ENCODE data around the gene HADHA. TPM values are rescaled to one million over a fixed set of nuclear protein-coding genes. Genes with fewer than 3 reads are reported as not detected.

The HADHA gene
- total and polyA plus RNA-seq, 2 donors (not counting 3 experiments of a cell fraction or from before 2014, with no cell fraction given), result 79.4 to 158 TPM

DNA sequence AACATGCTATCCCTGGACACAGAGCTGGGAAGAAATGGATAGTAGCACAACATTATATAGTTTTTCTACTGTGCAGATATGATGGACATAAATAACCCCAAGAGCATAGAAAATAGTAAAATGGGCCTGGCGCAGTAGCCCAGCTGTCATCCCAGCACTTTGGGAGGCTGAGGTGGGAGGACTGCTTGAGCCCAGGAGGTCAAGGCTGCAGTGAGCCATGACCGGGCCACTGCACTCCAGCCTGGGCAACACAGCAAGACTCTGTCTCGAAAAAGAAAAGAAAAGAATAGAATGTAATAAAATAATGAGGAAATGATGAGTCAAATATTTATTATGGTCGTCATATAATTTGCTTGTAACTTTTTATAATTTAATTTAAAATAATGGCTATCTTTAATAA is 79.0 kb downstream of the HADHA start:
- no TSS peak for BruUV-seq (replicated peaks)
- FAIRE-seq, result no peak
- no peaks in the 10 kb centered on the region for H3K36me3 ChIP-seq (ENCODE audit: control insufficient read depth in 2 of 2, extremely low read depth in 1 of 2, insufficient read depth in 2 of 2, low read length in 2 of 2)
- no peak overlapping the region for H3K4me2 ChIP-seq (ENCODE audit: insufficient read depth, low read length)
- H3K27me3 ChIP-seq (ENCODE audit: control insufficient read depth in 2 of 2, insufficient read depth in 2 of 2, low read length in 2 of 2), result peaks cover 0 to 3% of the 10 kb centered on the region in 2 experiments
- no peak overlapping the region for H2AFZ ChIP-seq (ENCODE audit: low read depth, low read length)
- H3K4me3 ChIP-seq (replicated peaks in 1 of 3; ENCODE audit: insufficient read depth in 1 of 3, low read depth in 1 of 3, low read length in 3 of 3), result no peak overlapping the region
- no peak for DNase-seq (ENCODE audit: low read depth, low spot score)
- intact Hi-C loops (cut with micrococcal nuclease), result no loop called here
- POLR2A ChIA-PET, result no interaction called here
- TF ChIP-seq, protein P1, sequence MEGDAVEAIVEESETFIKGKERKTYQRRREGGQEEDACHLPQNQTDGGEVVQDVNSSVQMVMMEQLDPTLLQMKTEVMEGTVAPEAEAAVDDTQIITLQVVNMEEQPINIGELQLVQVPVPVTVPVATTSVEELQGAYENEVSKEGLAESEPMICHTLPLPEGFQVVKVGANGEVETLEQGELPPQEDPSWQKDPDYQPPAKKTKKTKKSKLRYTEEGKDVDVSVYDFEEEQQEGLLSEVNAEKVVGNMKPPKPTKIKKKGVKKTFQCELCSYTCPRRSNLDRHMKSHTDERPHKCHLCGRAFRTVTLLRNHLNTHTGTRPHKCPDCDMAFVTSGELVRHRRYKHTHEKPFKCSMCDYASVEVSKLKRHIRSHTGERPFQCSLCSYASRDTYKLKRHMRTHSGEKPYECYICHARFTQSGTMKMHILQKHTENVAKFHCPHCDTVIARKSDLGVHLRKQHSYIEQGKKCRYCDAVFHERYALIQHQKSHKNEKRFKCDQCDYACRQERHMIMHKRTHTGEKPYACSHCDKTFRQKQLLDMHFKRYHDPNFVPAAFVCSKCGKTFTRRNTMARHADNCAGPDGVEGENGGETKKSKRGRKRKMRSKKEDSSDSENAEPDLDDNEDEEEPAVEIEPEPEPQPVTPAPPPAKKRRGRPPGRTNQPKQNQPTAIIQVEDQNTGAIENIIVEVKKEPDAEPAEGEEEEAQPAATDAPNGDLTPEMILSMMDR (IDR thresholded peaks at IDR 0.05; ENCODE audit: extremely low read depth in 1 of 2, insufficient read depth in 1 of 2, low read depth in 1 of 2, low read length in 2 of 2), result no peak
- no peak for TF ChIP-seq JUN (IDR thresholded peaks at IDR 0.05; ENCODE audit: borderline replicate concordance, insufficient read depth, insufficient read length, low read depth)
- no peak for TF ChIP-seq FOS (IDR thresholded peaks at IDR 0.05; ENCODE audit: borderline replicate concordance, insufficient read depth, low read length)
- no peak for TF ChIP-seq GATA2 (IDR thresholded peaks at IDR 0.05; ENCODE audit: insufficient read depth, insufficient read length, low read depth, low read length)
- no peak for TF ChIP-seq MYC (IDR thresholded peaks at IDR 0.05; ENCODE audit: low read depth, low read length)
- no peak for TF ChIP-seq POLR2AphosphoS5 (IDR thresholded peaks at IDR 0.05; ENCODE audit: insufficient read depth, low read depth, low read length)
- no peak for TF ChIP-seq POLR2A (IDR thresholded peaks at IDR 0.05; ENCODE audit: low read depth, low read length)
- no peak for TF ChIP-seq EZH2 (IDR thresholded peaks at IDR 0.05; ENCODE audit: borderline replicate concordance, low read depth, low read length, severe bottlenecking)
- TF ChIP-seq, protein P2, sequence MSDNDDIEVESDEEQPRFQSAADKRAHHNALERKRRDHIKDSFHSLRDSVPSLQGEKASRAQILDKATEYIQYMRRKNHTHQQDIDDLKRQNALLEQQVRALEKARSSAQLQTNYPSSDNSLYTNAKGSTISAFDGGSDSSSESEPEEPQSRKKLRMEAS (IDR thresholded peaks at IDR 0.05; ENCODE audit: insufficient read depth, insufficient read length), result no peak
- no peaks in the 10 kb centered on the region for H4K20me1 ChIP-seq (replicated peaks; ENCODE audit: control insufficient read depth, extremely low read depth, insufficient read depth, low read length)
- no peaks in the 10 kb centered on the region for H3K4me1 ChIP-seq (ENCODE audit: control insufficient read depth, extremely low read depth, insufficient read depth, low read length)
- H3K79me2 ChIP-seq (ENCODE audit: control insufficient read depth, insufficient read depth, low read length), result no peaks in the 10 kb centered on the region
- no peak overlapping the region for H3K27ac ChIP-seq (ENCODE audit: insufficient read depth, low read depth, low read length)
- H3K9me3 ChIP-seq (replicated peaks; ENCODE audit: control insufficient read depth, insufficient read depth, low read length), result no peaks in the 10 kb centered on the region
- dilution Hi-C loops (cut with MboI; ENCODE audit: extremely low pct_ligation_motif_present, low sequenced_read_pairs), result no loop called here
- no peaks in the 10 kb centered on the region for H3K9me1 ChIP-seq (replicated peaks; ENCODE audit: control insufficient read depth, extremely low read depth, insufficient read depth, low read length)
- CTCF ChIA-PET, result interaction anchor here (0.7 to 1.0 kb wide), 2 partner anchors 10 to 16 kb away, joined by 3 read pairs; no protein-coding TSS in a partner anchor
- no peak overlapping the region for H3K9ac ChIP-seq (replicated peaks; ENCODE audit: extremely low read depth, insufficient read depth, low read length)
